ENCODE results near the gene TMC2.
A peak's percentile ranks its signal among the peaks of the same experiment; 100 is the strongest.

The TMC2 gene

DNA sequence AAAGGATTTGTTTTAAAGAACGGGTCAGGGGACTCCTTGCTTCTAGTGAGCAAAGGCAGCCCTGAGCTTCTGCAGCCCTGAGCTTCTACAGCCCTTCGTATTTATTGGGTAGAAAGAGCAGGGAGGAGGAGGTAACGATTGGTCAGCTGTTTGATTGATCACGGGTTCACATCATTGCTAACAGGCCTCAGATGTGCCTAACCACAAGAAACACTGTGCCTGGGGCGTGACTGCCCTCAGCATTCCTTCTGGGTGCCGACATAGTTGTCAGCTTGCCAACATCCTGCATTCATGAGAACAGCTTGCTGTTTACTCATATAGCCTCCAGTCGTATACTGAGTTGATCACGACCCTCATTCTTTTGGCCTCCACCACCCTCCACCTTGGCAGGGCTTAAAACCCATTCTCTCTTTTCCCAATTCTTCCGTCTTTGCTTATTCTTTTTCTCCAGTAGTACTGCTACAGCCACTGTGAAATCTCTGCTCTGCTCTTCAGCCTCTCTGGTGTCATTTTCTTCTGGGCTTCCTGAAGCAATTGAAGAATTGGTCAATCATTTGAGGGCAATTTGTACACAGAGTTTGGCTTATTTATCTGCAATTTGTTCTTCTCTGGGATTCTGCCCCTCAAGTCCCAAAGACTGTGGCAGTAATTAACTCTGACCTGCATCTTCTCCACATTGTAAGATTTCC, 90.6 kb downstream of the TMC2 start:
- DNase-seq: no peak

DNA sequence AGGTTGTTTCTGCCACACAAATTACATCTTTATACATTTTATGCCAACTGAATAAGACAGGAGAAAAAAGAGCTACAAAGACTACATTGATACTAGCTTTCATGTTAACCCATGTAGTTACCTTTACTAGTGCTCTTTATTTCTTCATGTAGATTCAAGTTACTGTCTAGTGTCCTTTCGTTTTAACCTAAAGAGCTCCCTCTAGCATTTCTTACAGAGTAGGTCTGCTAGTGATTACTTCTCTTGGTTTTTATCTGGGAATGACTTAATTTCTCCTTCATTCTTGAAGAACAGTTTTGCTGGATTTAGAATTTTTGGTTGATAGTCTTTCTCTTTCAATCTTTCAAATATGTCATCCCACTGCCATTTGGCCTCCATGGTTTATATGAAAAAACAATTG, 94.9 kb downstream of the TMC2 start:
- DNase-seq: peak; percentile 31 to 33

DNA sequence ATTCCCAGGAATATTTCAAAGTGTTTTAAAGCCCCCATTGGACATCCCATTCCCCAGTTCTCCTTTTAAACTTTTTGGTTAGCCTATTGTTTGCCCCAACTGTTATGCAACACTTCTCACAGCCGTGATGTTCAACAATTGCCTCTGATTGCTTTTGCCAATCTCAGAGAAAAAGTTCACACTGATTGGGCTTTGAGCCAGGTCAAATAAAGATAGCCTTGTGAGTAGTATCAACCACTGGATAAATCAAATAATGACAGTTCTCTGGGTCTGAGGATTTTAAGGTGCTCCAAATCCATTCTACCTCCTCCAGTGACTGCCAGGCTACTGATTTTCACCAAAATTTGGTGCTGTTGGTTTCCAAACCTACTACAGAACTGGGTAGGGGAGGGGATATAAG, 97.0 kb downstream of the TMC2 start:
- DNase-seq: no peak

DNA sequence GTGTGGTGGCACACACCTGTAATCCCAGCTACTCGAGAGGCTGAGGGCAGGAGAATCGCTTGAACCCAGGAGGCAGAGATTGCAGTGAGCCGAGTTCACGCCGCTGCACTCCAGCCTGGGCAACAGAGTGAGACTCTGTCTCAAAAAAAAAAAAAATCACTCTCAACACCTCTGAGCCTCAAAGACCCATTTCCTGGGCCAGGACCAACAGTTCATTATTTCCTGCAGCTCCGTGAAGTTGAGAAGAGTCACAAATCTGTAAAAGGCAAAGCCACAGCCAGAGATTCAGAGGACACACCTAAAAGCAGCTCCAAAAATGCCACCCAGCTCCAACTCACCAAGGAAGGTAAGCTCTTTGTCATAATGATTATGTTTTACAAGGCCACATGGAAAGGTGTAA, 100.9 kb downstream of the TMC2 start:
- DNase-seq: no peak

DNA sequence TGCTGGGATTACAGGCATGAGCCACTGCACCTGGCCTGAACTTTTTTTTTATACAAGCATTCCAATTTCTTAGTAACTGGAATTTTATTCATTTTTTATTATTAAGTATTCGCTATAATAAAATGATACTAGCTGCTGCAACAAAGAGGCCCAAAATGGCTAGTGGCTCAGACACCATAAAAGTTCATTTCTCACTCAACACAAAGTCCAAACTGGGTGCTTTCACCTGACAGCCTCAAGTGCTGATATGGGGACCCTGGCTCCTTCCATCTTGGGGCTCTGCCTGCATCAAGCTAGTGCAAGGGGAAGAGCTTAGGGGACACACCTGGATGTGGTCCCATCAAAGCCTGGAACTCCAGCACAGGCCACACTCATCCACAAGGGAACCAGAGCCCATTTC, 103.9 kb downstream of the TMC2 start:
- DNase-seq: no peak

DNA sequence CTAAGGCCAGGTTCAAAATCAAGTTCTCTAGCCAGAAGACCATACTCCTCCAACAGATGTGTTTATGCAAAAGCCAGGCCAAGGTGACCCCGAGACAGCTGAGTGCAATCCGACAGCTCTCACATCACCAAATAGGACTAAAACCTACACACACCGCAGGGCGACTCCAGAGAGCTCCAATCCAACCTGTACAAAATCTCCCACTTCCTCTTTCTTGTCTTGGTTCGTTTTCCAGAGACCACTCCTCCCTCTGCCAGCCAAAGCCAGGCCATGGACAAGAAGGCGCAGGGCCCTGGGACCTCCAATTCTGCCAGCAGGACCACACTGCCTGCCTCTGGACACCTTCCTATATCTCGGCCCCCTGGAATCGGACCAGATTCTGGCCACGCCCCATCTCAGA, 104.5 kb downstream of the TMC2 start:
- no peak for DNase-seq

DNA sequence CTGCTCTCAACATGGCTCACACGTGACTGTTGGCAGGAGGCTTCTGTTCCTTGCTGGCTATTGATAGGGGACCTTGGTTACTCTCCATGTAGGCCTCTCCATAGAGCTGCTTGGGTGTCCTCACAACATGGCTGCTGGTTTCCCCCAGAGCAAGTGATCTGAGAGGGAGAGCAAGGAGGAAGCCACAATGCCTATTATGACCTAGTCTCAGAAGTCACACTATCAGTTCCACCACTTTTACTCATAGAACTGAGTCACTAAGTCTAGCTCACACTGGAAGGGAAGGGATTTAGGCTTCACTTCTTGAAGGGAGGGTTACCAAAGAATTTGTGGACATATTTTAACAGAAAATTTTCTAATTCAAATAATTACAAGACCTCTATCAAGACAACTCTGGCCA, 107.3 kb downstream of the TMC2 start:
- no peak for DNase-seq

DNA sequence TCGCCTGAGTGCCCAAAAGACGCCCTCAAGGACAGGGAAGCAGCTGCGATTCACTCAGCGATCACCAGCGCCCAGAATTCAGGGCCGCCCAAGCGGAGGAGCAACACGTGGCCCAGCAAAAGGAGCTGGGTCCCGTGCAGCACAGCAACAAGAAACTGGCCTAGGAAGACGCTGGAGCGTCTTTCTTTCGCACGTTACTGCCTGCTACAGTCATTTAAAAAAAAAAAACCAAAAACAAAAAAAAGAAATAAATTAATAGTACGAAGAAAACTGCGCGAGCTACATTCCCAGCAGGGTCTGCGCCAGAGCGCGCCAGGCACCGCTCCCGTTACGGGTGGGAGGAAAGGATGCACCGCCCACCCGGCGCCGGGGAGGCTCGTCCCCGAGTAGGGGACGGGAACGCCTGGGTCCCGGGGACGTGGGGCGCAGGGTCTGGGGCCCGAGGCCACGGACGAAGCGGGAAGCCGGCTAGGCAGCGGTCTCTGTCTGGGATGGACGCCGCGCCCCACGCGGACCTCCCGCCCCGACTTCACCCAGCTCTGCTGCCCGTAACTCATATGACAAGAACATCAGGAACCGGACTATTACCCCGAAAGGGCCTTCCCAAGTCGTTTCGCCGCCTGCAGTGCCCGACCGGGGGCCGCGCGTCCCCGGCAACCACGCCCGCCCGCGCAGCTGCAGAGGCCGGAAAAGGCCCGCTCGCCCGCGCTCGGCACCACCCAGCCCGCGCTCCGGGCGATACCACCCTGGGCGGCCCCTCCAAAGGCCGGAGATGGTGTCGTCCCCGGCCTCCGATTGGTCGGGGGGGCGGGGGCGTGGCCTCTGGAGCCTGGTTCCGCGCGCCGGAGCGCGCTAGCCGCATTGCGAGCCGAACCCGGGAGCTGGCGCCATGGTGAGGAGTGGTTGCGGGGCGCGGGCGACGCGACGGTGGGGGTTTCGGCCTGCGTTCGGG, 115.7 kb downstream of the TMC2 start, which contains the start of gene NOP56:
NOP56 (plus strand) TSS at position 861 of the 952 bp plus-strand sequence; CDS start at position 890, 29 bp downstream.
- peak; percentile 86 to 97 for DNase-seq

DNA sequence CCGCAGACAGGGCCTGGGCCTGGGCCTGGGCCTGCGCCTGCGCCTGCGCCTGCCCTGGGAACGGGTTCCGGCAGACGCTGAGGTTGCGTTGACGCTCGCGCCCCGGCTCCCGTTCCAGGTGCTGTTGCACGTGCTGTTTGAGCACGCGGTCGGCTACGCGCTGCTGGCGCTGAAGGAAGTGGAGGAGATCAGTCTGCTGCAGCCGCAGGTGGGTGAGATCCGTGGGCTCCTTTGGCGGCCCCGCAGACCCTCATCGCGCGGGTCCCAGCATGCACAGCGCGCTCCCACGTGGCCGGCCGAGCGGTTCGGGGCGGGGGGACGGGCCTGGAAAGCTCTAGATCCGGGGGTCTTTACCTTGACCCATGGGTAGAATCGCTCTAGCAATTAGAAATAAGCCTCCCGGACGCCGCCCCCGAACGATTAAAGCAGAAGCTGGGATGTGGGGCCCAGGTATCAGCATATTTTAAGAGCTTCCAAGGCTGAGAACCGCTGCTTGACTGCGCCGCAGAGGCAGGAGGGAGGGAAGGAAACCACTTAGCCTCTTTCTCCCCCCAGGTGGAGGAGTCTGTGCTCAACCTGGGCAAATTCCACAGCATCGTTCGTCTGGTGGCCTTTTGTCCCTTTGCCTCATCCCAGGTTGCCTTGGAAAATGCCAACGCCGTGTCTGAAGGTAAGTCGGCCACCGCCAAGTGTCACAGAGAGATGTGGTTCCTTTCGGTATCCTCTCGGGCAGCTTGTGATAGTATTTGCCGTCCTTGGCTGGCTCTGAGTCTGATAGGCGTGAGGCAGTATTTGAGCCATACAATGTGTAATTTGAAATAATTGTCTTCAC, 116.6 kb downstream of the TMC2 start:
- peak in 1 of 2 experiments; percentile 75 for DNase-seq

DNA sequence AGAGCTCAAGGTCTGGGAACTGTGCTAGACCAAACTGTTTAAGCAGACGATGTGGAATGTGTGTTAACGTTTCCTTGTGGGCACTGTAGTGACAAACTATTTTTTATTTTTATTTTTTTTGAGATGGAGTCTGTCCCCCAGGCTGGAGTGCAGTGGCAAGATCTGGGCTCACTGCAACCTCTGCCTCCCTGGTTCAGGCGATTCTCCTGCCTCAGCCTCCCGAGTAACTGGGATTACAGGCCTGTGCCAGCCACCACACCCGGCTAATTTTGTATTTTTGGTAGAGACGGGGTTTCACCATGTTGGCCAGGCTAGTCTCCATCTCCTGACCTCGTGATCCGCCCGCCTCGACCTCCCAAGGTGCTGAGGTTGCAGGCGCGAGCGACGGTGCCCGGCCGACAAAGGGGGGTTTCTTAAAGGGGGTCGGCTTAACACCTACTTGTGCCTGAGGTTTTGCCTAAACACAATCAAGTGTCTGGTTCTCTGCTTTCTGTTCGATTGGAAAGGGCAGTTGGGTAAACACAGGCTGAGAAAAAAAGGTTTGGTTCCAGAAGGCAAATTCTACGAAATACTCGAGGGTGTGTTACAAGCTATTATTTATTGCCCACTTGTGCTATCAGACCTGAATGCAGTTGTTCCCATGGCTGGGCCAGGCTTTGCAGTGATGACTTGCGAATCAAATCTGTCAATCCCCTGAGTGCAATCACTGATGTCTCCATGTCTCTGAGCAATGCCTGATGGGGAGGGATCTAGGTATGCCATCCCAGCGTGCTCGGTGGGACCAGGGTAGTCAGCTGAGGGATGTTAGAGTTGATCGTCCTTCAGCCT, 117.4 kb downstream of the TMC2 start:
- DNase-seq: no peak

DNA sequence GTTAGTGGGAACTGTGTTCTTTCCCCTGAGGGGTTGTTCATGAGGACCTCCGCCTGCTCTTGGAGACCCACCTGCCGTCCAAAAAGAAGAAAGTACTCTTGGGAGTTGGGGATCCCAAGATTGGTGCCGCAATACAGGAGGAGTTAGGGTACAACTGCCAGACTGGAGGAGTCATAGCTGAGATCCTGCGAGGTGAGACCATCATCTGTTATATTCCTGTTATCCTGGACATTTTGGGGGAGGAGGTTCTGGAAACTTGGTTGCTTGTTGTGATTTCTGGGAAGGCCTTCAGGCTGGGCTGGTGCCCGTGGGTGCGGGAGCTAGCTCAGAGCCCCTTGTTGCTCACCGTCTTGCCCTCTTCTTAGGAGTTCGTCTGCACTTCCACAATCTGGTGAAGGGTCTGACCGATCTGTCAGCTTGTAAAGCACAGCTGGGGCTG, 118.0 kb downstream of the TMC2 start:
- no peak for DNase-seq

DNA sequence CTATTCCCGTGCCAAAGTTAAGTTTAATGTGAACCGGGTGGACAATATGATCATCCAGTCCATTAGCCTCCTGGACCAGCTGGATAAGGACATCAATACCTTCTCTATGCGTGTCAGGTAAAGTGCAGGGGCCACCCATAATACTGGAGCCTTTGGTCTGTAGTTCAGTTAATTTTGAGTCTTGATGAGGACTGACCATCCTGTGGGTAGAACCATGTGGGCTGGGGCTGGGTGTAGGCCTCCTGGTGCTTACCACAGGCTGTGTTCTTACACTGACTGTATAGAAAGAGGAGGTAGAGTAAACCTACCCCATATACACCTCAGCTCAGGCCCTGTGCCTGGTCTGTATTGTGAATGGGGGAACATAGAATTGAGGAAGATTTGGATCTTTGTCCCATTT, 118.5 kb downstream of the TMC2 start:
- DNase-seq: no peak

DNA sequence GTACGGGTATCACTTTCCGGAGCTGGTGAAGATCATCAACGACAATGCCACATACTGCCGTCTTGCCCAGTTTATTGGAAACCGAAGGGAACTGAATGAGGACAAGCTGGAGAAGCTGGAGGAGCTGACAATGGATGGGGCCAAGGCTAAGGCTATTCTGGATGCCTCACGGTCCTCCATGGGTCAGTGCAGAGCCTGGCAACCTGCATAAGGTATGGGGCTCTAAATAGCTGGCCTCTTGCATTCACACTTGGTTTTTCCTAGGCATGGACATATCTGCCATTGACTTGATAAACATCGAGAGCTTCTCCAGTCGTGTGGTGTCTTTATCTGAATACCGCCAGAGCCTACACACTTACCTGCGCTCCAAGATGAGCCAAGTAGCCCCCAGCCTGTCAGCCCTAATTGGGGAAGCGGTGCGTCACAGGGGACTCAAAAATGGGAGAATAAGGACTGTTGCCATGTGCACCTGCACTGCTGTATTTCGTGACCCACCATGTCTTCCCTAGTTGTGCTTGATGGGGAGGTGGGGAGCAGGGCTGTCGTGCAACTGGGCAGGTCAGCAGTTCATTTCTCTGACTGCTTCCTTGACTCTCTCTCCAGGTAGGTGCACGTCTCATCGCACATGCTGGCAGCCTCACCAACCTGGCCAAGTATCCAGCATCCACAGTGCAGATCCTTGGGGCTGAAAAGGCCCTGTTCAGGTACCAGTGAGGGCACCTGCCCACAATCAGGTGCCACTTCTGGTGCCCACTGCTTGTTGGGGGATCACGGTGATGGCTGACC, 119.2 kb downstream of the TMC2 start:
- no peak for DNase-seq

DNA sequence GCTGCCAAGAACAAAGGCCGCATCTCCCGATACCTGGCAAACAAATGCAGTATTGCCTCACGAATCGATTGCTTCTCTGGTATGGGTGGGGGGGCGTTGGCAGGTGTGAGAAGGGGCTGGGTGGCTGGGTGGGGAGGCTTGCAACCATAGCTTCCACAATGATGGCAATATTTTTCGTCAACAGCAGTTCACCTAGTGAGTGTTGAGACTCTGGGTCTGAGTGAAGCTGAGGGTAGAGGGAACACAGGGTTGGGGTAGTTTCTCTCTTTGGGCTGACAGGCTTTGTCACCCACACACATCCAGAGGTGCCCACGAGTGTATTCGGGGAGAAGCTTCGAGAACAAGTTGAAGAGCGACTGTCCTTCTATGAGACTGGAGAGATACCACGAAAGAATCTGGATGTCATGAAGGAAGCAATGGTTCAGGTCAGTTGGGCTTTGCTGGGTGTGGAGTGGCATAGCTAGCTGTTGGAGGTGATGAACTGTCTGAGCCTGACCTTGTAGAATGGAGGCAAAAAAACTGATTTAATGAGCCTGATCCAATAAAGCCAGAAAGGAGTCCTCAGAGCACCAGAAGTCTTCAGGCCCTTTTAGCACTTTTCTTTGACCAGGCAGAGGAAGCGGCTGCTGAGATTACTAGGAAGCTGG, 120.2 kb downstream of the TMC2 start:
- DNase-seq: no peak

DNA sequence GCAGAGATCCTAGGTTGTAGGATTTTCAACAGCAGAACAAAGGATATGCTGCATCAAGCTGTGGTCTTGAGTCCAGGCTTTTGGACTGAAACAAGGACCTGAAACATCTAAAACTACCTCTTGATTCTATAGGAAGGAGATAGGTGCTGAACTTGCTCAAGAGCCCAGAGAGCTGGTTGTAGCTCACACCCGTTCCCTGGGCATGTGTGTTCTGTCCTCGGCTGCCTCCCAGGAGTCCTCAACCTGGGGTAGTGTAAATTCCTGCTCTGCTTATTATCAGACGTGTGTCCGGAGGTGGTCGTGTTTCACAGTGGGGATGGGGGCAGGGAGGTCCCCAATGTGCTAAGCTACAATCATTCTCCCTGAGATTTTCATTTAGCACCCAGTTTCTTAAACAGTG, 120.9 kb downstream of the TMC2 start:
- DNase-seq: no peak

DNA sequence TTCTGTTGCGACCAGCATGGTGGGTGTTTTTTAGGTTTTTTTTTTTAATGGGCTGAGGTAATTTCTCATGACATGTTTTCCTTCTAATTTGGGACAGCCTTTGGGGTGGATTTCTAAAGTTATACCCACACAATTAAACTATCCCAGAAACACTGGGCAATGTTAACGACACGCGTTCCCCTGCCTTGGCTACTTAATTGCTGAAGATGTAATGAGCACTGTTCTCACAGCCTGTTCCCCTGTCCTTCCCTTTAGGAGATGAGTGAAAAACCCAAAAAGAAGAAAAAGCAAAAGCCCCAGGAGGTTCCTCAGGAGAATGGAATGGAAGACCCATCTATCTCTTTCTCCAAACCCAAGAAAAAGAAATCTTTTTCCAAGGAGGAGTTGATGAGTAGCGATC, 121.3 kb downstream of the TMC2 start:
- DNase-seq: no peak

DNA sequence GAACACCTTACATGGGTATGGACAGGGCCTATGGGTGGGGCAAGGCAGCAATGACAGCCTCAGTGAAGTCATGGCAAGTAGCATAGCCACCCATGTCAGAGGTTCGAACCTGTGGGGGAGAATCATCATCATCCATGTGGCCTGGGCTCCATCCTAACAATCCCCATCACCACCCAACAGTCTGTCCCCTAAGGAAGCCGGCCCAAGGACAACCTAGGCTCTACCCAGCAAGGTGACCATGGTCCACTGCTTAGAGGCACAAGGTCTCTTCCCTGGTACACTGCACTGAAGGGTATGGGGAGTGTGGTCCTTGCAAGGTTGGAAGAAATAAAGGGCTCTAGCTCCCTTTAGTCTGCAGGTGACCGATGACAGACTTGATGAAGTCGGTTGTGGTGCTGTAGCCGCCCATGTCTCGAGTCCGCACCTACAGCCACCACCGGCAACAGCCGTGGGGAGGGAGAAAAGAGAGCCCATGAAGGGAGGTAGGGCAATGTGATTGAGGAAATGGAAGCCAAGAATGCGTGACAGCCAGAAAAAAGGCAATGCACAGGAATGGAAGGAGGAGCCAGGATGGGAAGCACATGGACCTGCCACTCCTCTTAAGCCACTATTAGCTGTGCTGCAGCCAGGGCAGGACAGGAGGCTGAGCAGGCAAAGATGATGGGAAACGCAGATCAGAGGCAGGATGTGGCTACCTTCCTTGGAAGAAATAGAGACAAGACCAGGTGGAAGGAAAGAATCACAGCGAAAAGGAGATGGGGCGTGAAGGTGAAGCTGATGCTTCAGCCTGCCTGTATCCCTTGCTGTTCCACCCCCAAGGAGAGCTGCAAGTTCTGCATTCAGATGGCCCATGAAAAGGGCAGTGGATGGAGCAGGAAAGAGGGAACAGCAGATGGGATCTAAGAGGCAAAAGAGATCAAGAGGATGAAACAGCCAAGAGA, 122.3 kb downstream of the TMC2 start:
- DNase-seq: peak in 1 of 2 experiments; percentile 27

DNA sequence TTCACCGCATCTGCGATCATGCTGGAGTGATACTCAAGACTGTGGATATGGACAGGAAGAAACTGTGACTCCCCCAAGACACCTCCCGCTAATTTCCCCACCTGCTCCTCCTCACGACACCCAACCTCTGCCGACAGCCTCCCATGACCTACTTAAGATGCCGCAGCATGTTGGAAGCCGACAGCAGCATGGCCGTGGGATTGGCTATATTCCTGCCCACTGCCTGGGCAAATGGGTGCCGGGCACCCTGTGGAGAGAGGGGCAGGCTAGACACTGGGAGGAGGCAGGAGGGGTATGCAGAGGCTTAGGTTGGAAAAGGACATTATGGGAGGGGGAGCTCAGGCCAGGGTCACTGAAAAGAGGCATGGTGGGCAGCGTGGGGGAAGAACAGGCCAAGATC, 123.2 kb downstream of the TMC2 start:
- DNase-seq: no peak

DNA sequence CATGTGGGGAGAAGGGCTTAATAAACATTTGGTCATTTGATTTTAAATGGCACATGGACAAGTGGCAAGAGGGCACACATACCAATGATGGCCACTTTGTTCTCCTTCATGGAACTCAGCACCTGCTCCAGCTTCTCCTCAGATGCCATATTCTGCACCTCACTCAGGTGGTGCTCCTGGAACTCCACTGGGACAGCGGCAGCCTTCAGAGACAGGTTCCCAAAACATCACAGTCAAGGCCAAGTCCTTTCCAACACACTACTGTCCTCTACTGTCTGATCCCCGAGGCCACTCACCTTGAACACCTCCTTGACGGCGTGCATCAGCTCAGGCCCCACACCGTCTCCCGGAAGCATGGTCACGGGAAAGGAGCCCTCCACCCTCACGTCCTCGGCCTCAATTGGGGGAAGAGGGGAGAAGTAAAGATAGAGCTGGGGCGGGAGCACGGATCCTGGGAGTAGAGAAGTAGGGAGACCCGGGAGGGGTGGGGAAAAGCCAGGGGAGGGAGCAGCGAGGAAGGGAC, 127.1 kb downstream of the TMC2 start:
- DNase-seq: no peak

Data from NCI-H526 (cell line).